Measurements from ENCODE around the gene MTHFSD.

MTHFSD gene

DNA sequence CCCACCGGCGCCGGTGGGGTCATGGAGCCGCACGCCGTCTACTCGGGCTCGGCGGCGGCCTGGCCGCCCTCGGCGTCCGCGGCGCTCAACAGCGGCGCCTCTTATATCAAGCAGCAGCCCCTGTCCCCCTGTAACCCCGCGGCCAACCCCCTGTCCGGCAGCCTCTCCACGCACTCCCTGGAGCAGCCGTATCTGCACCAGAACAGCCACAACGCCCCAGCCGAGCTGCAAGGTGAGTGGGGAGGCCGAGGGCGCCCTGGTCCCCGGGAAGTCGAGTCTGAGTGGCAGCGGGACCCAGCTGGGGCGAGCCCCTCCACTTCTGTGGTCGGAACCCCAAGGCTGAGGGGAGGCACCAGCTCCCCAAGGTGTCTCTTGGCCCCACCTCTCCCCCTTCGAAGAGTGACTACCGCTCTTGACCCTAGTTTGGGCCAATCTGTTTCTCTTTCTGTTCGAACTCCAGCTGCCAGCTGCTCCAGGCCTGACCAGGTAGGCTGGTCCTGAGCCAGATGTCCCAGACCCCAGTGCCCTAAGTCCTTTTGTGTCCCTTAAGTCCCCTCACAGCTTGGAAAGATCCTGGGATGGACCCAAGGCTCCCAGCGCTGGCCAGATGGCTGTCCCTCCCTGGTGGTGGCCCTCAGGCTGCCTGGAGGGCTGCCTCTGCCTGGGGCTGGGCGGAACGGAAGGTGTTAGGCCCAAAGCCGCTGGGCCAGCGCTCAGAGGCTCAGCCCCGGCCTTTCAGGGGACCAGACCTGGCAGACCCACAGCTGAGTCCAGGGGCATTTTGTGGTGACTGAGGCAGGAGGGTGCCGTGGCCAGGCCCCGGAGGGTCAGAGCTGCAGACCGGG, 43.5 kb downstream of the MTHFSD start:
- DNase-seq: no peak

DNA sequence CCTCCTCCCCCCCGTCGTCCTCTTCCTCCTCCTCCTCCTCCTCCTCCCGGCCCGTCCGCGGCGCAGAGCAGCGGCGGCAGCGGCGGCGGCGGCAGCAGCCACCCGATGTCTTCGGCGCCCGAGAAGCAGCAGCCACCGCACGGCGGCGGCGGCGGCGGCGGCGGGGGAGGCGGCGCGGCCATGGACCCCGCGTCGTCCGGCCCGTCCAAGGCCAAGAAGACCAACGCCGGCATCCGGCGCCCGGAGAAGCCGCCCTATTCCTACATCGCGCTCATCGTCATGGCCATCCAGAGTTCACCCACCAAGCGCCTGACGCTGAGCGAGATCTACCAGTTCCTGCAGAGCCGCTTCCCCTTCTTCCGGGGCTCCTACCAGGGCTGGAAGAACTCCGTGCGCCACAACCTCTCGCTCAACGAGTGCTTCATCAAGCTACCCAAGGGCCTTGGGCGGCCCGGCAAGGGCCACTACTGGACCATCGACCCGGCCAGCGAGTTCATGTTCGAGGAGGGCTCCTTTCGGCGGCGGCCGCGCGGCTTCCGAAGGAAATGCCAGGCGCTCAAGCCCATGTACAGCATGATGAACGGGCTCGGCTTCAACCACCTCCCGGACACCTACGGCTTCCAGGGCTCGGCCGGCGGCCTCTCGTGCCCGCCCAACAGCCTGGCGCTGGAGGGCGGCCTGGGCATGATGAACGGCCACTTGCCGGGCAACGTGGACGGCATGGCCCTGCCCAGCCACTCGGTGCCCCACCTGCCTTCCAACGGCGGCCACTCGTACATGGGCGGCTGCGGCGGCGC, 44.4 kb downstream of the MTHFSD start, which contains the start of gene FOXF1:
FOXF1 (plus strand) TSS at position 63 of the 797 bp plus-strand sequence; CDS start at position 106, 43 bp downstream.
- DNase-seq: no peak

DNA sequence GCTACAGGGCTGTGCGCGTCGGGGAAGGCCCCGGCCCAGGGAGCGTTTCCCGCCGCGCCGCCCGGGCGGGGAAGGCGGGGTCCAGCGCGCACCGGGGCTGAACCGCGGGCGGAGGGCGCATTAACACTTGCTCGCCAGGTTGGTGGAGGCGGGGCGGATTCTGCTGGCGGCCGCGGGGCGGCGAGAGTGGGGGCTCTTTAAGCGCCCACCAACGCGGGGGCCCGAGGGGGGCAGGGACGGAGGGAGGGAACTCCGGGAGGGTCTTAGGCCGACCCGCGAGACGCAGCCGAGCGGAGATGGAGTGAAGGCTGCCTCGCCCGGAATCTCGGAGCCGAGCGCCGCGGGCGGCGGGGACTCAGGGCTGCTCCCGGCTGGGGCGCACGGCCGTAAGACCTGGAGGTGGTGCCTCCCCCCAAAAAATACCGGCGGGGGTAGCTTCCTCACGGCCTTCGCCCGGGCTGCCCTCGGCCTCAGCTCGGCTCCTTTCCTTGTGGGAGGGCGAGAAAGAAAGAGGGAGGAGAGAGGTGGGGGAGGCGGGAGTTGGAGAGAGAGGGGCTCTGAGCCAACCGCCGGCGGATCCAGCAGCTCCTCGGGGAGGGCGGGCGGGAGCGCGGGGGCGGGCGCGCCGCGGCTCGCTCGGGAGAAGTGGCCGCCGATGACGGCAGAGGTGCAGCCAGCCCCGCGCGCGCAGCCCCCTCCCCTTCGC, 45.1 kb downstream of the MTHFSD start:
- DNase-seq: no peak

DNA sequence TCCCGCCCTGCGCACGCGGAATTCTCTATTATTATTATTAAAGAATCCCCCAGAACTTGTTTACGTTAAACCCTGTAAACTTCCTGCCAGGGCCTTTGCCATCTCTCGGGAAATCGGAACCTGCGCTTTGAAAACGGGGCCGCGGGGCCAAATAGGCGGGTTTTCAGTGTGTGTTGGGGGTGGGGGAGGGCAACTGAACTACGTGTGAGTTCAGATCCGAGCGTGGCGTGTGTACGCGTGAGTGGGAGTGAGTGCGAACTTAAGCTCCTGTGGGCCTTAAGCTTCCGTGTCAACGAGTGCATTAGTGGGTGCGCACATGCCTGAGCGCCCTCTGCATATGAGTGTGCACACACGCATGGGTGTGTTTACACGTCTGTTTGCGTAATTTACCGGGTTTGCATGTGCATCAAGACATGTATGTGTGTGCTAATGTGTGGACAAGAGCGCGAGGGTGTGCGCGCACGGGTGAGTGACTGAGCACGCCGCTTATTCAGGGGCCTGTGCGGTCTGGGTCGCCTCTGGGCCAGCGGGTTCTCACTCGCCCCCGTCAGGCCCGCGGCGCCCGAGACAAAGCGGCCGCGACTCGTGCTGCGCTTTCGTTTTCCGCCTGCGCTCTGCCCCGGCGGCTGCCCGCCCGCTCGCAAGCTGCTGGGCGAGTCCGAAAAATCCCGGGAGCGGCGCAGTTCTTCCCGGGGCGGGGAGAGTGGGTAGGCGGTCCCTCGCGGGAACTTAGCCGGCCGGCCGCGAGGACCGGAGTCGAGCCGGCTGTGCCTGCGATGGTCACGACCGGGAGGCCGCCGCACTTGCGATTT, 45.9 kb downstream of the MTHFSD start:
- peak; percentile 12 for DNase-seq

DNA sequence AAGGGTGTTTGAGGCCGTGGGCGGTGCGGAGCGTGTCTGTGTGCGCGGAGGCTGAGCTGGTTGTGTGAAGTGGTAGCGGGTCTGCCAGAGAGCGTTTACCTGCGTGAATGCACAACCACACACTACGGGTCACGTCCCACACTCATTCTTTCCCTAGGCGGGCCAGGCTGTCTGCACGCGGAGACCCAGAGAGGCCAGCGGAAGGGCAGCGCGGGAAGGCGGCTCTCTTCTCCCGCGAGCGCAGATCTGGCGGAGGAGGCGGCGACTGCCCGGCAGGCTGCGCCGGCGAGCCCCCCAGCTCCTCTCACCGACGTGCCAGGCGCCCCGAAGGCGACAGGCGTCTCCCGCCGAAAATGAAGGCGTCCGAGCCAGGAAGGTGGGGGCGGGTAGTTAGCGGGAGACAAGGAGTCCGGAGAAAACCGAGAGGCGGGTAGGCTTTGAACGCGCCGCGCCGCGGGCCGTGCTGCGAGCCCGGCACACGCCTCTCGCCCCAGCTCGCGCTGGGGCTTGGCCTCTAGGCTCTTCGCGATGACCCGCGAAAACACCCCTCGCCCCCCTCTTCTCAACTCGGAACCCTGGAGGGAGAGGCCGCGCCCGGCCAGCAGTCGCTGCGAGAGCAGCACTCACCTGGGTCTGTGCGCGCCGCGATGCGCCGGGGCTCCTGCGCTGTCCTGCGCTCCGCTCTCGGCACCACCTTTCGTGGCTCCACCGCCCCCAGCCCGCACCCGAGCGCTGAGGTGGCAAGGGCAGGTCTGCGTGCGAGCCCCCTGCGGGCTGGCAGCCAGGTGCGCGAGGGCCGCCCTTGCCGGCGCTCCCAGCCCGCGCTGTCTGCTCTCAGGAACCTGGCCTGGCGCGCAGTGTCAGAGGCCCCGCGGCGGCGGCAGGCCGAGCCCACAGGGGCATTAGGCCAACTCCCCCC, 46.7 kb downstream of the MTHFSD start:
- DNase-seq: no peak

DNA sequence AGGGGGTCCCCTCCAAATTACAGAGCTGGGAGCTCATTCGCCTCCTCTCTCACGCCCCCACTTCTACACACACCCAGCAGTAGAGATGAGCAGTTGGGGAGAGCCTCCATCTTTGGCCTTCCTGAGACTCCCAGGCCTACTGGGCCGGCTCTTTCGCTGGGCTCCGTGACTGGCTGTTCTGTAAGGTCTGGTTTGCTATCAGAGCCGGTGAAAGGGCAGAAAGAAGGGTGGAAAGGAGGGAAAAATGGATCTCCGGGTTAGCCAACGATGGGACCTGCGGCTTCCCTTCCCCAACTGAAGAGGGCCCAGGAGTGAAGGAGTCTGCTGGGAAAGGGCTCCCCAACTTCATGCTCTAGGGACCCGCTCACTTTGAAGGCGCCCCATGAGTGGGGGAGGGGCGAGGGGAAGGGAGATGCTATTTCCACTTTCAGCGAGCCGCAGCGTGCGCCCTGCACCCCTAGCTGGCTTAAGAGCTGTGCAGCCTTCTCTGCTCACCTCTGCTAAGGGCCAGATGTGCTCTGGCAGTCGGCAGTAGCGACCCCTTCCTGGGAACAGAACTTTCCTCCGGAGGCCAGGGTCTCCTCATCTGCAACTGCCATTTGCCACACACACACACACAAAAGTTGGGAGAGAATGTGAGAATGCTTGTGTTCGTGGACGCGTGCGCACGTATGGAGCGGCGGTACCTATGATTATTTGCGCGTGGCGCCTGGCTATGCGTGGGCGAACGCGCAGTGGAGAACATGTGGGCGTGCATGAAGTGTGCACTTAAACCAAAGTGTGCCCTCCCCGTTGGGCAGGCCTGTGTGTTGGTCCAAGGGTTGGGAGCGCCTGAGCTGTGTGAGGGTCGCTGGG, 47.6 kb downstream of the MTHFSD start:
- no peak for DNase-seq

DNA sequence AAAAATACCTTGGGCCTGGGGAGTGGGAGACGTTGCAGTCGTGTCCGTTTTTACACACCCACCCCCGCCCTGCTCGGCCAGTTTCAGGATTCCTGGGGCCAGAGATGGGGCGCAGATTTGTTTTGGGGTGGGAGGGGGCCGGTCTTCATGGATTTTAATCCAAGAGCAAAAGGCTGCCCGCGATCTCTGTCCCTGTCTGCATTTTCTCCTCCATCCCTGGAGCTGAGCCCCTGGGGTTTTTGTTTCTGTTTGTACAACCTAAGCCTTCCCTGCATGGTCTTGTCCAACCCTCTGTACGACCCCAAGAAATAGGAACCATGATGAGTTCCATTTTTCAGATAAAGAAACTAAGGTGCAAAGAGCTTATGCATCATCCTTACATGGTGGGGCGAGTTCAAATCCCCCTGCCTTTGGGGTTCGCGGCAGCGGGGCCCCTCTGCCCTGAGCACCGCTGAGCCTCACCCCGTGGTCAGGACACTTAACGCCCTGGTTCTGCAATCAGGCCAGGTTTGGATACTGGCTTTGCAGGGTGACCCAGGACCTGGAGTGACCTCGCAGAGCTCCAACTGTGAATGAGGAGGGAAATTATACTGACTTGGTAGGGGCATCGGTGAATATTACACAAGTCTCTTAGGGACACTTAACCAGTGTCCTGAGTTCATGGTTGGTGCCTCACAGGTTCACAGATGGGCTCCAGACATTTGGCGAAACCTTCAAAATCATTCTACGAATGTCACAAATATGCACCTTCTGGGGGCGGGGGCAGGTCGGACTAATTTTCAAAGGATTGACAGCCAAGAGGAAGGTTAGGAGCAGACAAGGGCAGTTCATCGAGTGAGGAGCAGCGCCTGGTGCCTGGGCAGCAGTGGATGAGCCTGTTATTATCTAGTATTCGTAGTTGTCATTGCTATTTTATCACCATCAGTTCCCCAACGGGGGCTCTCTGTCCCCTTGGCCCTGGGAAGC, 48.9 kb downstream of the MTHFSD start:
- no peak for DNase-seq

DNA sequence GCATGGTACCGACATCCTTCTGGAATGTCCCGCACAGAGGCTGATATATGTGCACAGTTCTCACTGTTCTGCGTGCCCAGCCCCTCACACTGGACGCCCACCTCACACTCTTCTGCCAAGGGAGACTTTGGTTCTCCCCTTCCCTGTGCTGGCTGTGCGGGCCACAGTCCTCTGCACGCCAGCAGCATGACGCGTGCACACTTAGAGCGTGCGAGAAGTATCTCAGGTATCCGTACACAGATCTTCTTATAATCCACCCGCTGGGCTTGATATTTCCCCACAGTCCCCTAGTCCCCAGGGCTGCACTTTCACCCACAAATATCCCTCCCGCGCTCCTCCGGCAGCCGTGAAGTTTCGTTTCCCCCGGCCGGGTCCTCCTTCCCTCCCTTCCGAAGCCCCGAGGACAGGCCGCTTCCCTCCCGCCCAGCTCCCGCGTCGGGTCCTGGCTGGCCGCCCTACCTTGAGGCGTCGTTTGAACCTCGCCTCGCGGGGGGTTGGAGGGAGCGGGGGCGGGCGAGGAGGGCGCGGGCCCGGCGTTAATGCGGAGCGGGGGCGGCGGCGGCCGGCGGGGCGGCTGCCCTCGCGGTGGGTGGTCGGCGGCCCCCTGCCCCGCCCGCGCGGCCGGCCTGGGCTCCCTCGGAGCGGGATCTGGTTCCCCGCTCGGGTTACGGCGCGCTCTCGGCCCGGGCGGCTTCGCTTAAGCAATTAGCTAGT, 49.7 kb downstream of the MTHFSD start:
- no peak for DNase-seq

DNA sequence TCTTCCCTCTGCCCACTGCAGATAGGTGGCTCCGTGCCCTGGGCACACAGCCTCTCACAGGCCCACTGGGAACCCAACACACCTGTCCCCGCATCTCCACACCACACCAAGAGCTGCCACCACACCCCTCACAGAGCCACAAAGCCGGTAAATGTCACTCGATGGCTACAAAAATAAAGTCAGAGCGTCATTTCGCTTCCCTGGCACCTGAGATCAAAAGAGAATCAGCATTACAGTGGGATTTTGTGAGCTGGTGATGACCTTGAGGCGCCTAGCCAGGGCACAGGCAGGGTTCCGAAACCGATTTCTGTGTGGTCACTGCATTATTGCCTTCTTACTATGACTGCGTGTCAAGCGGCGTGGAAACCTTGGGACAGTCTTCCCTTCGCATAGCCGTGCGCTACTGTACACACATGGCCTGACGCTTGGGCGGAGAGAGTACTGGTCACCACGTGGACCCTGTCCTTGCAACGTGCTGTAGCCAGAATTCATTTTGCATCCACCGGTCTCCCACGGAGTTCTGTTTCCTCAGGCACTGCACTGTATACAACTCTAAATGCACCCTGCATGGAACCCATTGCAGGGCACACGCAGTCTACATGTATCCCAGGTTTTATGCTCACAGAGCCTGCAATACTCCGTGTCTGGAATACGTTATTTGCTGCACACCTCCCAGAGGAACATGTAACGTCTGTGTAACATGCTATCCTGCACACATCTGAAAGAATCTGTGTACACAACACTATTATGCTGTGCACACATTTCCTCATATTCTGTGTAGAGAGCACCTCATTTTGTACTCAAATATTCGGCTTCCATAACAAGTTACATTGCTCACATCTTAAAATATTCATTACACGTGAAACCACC, 50.5 kb downstream of the MTHFSD start:
- DNase-seq: no peak

DNA sequence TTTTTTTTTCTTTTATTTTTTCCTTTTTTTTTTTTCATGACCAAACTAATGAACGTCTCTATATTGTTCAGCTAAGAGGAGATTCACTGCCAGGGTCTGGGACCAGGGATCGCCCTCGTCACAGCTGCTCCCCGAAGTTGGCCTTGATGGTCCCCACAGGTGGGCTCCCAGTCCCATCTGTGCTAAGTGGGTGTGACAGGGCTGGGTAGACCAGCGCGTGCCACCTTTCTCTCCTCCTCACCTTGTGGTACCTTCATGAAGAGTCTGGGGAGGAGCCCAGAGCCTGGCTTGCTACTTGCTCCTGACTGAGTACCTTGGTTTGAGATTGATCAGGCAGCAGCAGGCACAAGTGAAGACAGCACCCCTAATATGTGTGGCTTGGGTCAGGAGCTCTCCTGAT, 51.2 kb downstream of the MTHFSD start:
- no peak for DNase-seq

DNA sequence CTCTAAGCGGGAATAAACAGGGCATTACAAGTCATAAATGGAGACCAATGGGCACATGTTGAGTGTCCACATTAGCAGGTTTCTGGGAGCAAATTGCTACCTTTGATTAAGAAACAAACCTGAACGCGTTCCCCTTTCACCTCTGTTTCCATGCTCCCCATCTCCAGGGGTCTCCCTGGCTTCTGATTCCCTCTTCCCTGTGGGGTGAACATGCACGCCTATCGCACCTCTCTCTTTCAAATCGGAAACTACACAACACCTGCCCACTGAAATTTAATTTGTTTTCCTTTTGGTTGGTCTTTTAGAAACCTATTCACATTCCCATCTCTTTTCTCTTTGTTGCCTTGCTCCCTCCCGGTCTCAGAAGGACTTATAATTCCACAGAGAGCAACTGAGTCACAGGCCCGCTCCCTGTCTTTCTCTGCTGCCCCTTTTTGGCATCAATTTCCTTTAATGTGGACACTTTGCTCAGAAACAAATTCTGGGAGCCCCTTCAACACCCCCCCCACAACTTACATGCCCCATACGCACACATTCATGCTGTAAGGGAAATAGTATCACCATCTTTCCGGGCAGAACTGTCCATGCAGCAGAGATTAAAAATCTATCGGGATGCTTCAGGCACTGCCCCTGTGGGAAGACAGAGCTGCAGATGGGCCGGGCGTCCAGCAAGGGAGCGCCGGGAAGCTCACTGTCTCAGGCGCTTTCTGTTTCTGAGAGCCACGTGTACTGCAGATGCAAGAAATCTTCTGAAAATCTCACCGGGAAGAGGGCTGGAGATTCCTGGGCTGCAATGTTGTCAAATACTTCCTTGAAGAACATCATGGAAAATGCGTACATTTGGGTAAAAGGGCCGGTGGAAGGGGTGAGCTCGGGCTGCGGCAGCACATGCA, 51.9 kb downstream of the MTHFSD start:
- DNase-seq: no peak

DNA sequence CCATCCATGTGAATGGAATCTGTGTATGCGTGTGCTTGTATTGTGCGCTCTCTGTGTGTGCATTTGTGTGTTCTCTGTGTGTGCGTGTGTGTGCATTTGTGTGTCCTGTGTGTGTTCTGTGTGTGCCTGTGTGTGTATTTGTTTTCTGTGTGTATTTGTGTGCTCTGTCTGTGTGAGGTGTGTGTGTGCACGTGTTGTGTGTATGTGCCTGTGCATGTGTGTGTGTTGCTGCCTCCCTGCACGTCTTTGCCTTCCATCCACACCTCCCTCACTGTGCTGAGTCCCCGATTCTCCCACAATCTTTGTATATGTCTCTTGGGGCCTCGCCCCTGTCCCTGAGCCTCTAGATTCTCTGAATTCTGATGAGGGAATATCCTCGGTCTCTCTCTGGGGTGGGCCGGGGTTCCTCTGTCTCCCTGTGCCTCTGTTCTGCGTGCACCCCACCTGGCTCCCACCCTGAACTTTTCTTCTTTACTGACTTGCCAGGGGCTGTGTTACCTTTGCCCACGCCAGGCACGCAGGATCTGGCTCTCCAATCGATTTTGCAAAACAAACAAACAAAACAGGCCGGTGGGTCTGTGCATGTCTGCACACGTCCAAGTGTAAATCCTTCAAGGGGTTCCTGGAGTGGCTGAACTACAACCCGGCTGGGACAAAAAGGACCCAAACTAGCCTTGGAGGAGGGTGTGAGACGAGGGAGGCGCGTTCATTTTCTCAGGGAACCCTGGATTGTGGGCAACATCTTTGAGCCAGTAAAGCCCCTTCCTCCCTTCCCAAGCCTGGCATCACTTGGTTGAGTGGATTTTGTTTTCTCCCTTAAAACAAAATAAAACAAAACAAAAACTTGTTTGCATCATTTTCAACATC, 52.8 kb downstream of the MTHFSD start:
- no peak for DNase-seq

DNA sequence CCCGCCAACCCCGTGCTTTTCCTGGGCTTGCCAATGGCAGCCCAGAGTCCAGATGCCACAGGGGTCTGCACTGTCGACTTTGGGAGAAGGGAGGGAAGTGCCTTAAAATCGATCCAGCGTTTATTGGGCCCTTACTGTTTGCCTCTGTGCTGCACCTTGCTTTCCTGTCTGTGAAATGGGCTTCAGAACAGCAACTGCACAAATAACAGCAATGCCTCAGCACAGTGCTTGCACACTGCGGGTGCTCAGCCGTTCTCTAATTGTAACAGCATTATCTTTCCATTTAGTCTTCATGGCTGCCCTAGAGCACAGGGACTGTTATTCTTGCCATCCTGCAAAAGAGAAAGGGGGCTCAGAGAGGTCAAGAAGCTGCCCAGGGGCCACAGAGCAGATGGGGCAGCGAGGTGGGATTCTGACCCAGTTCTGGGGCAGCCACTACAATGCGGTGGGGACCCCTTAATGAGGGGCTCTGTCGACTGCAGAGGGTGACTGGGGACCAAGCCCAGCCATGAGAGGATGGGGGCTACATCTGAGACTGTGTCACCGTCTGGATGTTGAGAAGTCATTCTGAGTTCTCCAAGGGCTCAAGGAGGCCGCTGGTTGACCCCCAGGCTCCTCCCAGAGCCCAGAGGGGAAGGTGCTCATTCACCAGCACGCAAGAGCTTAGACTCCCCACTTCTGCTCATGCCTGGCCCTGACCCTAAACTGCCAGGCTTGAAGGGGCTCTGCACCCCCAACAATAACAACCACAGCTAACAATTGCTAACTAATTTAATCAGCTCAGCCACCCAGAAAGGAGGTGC, 54.1 kb downstream of the MTHFSD start:
- DNase-seq: no peak

All from NCI-H748 treated with DMSO at 0.1 percent for 48 hours (cell line).